Effector memory CD8-positive, alpha-beta T cell (primary cell): Measurements from ENCODE around the gene MAP4K2.
"Not testable (repeated sequence)": the region's sequence is repeated elsewhere in the genome, so short reads cannot be mapped to it uniquely, and the experiment has no call there.

Source experiments
- ATAC-seq: fragments of 150-1000 bp; cut with Tn5 transposase; replicated peaks from 2 replicates; pipeline ENCODE4 v1.10.0; 2021; ENCODE audit warnings: mild to moderate bottlenecking, moderate library complexity
- DNase-seq, 3 experiments: peaks; one replicate each; pipeline ENCODE4 v3.0.0; 2021
- H3K27ac Mint-ChIP-seq, 2 donors: one replicate each; pipeline ENCODE4 v1.8.0; 2022; ENCODE audit warnings: mild to moderate bottlenecking in 2 of 2, mixed read lengths in 2 of 2, moderate library complexity in 2 of 2
- H3K27me3 Mint-ChIP-seq, 2 donors: one replicate each; pipeline ENCODE4 v1.8.0; 2022; ENCODE audit warnings: mixed read lengths in 2 of 2
- H3K36me3 Mint-ChIP-seq: one replicate; pipeline ENCODE4 v1.8.0; 2022; ENCODE audit warnings: mild to moderate bottlenecking, moderate library complexity, mixed read lengths; ENCODE audit not compliant: insufficient read depth
- H3K4me1 Mint-ChIP-seq, 2 donors: one replicate each; pipeline ENCODE4 v1.8.0; 2022; ENCODE audit warnings: low read depth in 2 of 2, mixed read lengths in 2 of 2
- H3K4me3 Mint-ChIP-seq, 2 donors: one replicate each; pipeline ENCODE4 v1.8.0; 2022; ENCODE audit warnings: mild to moderate bottlenecking in 2 of 2, mixed read lengths in 2 of 2, moderate library complexity in 2 of 2
- H3K9me3 Mint-ChIP-seq, 2 donors: one replicate each; pipeline ENCODE4 v1.8.0; 2022; ENCODE audit warnings: mixed read lengths in 2 of 2
- total RNA-seq, 9 experiments: gene quantifications; one replicate each; lab custom pipeline; 2026; lab: John Stamatoyannopoulos, UW

Gene MAP4K2
- 53.8 to 193 (median 81.2) reads per million in 9 experiments for total RNA-seq

DNA sequence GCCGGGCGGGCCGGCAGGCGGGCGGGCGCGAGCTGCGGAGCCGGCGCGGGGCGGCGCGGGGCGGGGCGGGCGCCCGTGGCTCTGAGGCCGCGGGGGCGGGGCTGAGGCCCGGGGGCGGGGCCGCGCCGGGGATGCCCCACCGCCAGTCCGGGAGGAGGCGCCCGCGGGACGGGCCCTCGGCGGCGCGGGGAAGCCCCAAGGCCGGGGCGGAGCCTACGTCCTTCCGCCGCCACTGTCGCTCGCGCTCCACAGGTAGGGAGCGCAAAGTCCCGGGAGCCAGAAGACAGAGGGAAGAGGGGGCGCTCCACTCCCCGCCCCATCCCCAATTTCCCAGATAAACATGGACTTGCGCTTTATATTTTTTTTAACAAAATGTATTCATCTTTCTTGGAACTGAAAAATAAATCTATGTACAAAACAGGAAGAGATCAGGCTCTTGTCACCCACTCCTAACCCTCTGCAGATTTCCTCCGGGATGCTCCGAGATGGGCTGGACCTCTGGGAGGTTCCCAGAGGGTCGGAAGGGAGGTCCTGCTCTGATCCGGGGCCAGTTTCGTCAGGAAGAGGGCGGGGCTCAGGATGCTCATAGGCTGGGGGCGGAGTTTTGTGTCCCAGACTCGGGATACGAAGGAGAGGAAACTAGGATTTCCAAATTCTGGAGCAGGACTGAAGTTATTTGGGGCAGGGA lies at the start of gene MAP4K2:
MAP4K2 (minus strand) TSS at position 57 of the 688 bp plus-strand sequence. CDS start 65 bp downstream, outside the sequence.
- H3K9me3 Mint-ChIP-seq: no peaks in the 10 kb centered on the region
- H3K36me3 Mint-ChIP-seq: peaks cover 18% of the 10 kb centered on the region
- DNase-seq (peak; percentile 79 to 90 (median 83)), ATAC-seq (peak; percentile 90)
- peaks cover 14 to 25% of the 10 kb centered on the region in 2 donors for H3K4me1 Mint-ChIP-seq
- H3K4me3 Mint-ChIP-seq: peak within 1 kb of the TSS; percentile 88 to 91
- H3K27me3 Mint-ChIP-seq: no peaks in the 10 kb centered on the region
- peak within 1 kb of the TSS; percentile 95 to 97 for H3K27ac Mint-ChIP-seq

DNA sequence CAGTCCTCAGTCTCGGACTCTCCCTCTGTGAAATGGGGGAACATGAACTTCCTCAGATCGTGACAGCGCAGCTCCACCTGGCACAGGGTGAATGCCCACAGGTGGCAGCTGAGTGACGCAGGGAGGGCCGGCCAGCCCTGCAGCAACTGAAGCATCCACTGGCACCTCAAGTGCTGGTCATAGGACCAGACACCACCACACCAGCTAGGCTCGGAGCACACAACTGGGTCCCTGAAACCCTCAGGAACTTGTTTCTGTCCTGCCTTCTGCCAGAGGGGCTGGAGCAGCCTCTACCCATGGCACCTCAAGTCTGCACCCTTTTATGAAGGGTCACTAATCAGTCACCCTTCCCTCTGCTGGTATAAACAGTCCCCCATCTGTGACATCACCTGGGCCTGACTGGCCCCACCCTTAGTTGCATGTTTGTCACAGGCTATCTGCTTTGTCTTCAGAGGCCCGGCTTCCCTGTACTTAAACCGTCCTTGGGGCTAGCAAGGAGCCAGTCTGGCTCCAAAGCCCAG lies 48.9 kb upstream of the MAP4K2 start:
- peak overlapping the region; percentile 90 to 97 for H3K27ac Mint-ChIP-seq
- H3K27me3 Mint-ChIP-seq: no peaks in the 10 kb centered on the region
- peak overlapping the region; percentile 59 to 86 for H3K4me3 Mint-ChIP-seq
- no peak for ATAC-seq
- peaks cover 81 to 82% of the 10 kb centered on the region in 2 donors for H3K4me1 Mint-ChIP-seq
- DNase-seq: no peak
- peaks cover 92% of the 10 kb centered on the region for H3K36me3 Mint-ChIP-seq
- H3K9me3 Mint-ChIP-seq: no peaks in the 10 kb centered on the region

DNA sequence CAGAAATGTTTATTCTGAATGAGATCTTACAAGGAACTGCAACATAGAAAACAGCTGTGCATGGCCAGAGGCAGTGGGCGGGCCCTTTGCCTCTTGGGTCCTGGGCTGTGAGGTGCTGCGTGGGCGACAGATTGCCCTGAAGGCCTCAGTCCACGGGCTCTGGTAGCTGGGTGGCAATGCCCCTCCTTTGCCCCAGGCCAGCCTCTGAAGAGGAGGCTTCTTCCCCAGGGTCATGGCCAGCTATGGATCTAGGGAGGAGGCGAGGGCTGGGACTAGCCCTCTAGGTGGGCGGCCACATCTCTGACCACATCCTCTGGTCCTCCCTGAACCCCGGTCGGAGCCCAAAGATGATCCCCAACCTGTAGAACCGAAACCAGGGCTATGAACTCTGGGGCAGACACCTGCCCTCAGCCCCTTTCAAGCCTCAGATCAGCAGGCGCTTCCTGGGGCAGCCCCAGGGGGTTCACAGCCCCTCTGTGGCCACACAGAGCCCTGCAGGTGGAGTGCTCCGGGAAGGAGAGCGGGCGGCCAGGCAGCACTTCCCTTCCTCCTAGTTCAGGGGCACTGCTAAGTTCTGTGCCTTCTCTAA lies 48.1 kb upstream of the MAP4K2 start:
- Mint-ChIP-seq H3K4me1 (peaks cover 74 to 75% of the 10 kb centered on the region in 2 donors), H3K27ac (peak overlapping the region; percentile 90 to 97), H3K36me3 (peaks cover 87% of the 10 kb centered on the region), H3K4me3 (peak overlapping the region; percentile 59 to 86), H3K27me3 (no peaks in the 10 kb centered on the region), H3K9me3 (no peaks in the 10 kb centered on the region)
- ATAC-seq (peak; percentile 64), DNase-seq (peak in 2 of 3 experiments; percentile 57 to 63)

DNA sequence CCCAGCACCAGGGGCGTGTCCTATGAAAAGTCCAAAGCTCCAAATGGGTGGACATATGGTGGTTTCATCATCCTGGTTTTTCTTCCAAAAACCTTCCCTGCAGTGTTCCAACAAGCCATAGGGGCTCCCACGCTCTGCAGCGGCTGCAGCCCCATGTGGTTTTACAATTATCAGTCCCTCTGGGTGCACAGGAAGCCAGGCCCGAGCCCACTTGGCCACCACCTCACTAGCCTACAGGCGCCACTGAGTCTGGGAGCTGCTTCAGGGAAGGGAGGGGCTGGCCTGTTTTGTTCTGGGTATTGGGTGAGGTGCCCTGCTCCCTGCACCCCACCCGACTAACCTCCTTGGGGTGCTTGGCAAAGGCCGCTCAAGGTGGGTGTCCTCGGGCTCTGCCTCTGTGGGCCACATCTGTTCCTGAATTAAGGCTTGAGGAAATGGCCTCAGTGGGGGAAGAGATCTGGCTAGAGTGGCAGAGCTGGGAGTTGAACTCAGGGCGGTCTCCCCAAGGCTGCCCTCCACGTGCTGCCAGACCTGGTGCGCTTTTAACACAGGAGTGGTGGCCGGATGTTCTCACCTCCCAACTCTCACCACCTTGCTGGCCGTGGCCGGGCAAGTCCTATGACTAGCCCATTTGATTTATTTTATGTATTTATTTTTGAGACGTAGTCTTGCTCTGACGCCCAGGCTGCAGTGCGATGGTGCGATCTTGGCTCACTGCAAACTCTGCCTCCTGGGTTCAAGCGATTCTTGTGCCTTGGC lies 46.8 kb upstream of the MAP4K2 start:
- Mint-ChIP-seq H3K4me3 (peak overlapping the region; percentile 31 to 53), H3K27ac (peak overlapping the region; percentile 86 to 90), H3K4me1 (peaks cover 62 to 67% of the 10 kb centered on the region in 2 donors), H3K27me3 (no peaks in the 10 kb centered on the region), H3K9me3 (no peaks in the 10 kb centered on the region), H3K36me3 (peaks cover 83% of the 10 kb centered on the region)
- ATAC-seq: no peak
- no peak for DNase-seq

DNA sequence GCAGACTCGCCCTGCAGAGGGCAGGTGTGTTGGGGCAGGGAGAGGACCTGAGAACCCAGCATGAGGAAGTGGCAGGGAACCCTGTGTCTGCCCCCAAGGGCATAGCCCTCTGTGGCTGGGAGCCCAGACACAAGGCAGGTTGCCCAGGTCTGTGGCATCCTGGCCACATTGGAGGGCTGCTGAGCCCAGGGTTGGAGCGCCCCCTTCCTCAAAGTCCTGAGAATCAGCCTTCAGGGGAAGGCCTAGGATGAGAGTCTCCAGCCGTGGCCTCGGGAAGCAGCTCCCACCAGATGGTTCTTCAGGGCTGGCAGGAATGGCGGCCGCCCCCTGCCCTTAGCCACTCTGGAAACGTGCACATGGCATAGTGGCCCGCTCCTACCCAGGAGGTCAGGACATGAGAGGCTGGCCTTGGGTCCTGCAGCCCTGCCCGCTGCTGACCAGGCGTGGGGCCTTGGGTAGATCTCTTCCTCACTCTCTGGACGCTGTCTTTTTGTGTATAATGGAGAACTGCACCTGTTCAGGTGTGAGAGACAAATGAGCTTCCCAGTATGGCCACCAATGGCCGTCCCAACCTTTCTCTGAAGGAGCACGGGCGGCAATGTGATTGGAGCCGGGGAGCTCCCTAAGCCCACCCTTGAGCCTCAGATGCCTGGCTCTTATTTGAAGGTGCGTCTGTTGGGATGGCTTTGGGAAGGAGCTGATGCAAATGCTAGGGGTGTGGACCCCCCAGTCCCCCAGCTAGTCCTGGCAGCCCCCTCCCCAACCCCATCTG lies 46.0 kb upstream of the MAP4K2 start:
- Mint-ChIP-seq H3K4me1 (peaks cover 55 to 60% of the 10 kb centered on the region in 2 donors), H3K9me3 (no peaks in the 10 kb centered on the region), H3K27ac (peak overlapping the region; percentile 49 to 86), H3K4me3 (peak overlapping the region; percentile 31 to 53), H3K36me3 (peaks cover 77% of the 10 kb centered on the region), H3K27me3 (no peaks in the 10 kb centered on the region)
- ATAC-seq (peak; percentile 5), DNase-seq (no peak)

DNA sequence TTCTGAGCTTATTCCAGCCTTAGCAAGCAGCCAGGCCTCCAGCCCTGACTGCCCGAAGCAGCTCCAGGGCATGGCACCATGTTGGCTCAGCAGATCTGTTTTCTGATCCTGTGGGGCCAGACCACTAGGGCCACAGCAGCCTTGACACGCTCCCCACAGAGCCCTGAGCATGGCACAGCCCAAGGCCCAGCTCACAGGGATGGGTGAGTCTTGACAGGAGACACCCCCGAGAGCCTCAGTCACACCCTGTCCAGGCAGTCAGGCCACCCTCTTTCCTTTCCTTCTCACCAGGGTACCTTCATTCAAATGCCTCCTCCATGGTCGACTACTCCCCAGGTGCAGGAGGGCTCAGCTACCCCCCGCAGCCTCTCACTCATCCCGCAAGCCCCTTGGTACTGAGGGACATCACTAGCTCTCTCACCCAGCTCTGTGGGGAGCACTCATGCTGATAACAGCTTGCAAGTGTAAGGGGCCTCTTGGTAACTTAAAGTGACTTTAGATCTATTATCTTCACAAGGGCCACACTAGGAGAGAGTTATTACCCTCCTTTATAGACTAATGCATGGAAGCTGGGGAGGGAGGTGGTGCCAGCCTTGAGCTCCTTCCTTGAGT lies 45.3 kb upstream of the MAP4K2 start:
- DNase-seq (no peak), ATAC-seq (no peak)
- Mint-ChIP-seq H3K4me1 (peaks cover 57 to 63% of the 10 kb centered on the region in 2 donors), H3K36me3 (peaks cover 73% of the 10 kb centered on the region), H3K27ac (peak overlapping the region; percentile 19 to 86), H3K9me3 (no peaks in the 10 kb centered on the region), H3K27me3 (no peaks in the 10 kb centered on the region), H3K4me3 (peak overlapping the region; percentile 11 to 53)

DNA sequence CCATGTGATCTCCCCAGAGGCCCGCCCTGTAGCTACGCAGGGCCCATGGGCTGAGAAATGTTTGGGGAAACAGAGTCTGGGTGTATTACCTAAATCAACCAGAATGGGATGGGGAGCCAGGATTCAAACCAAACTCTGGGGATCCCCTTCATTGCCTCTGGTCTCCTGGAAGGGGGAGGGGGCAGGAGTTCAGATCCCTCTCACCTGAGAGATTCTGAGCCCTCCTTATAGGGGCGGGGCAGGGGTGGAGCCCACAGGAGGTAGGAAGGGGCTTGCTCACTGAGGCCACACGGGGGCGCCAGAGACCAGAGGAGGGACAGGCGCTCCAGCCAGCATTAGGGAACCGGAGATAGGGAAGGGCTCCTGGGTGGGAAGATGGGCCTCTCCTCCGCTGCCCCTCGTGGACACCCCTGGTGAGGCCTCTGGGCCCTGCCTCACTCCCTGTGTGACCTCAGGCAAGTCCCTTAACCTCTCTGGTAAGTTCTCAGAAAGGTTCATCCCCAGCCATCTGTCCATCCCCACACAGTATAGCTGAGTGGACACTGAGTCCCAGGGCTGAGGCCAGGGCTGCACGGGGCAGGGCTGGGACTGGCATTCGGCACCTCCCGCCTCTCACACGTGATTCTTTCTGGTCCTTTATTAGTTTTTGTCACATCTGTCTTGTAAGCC lies 44.1 kb upstream of the MAP4K2 start:
- peak overlapping the region; percentile 13 to 84 for H3K27ac Mint-ChIP-seq
- DNase-seq (peak; percentile 88 to 91 (median 89)), ATAC-seq (peak; percentile 51)
- no peaks in the 10 kb centered on the region for H3K9me3 Mint-ChIP-seq
- H3K27me3 Mint-ChIP-seq: no peaks in the 10 kb centered on the region
- H3K4me1 Mint-ChIP-seq: peaks cover 49 to 56% of the 10 kb centered on the region in 2 donors
- H3K4me3 Mint-ChIP-seq: peak overlapping the region; percentile 27
- H3K36me3 Mint-ChIP-seq: peaks cover 61% of the 10 kb centered on the region

DNA sequence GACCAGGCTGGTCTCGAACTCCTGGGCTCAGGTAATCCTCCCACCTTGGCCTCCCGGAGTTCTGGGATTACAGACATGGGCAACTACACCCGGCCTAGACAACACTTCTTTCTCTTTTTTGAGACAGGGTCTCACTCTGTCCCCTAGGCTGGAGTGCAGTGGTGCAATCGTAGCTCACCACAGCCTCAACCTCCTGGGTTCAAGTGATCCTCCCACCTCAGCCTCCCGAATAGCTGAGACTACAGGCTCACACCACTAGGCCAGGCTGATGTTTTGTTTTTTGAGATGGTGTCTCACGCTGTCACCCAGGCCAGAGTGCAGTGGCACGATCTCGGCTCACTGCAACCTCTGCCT lies 42.7 kb upstream of the MAP4K2 start:
- DNase-seq, ATAC-seq, H3K27ac Mint-ChIP-seq, H3K27me3 Mint-ChIP-seq, H3K9me3 Mint-ChIP-seq: not testable (repeated sequence)
- H3K4me1 Mint-ChIP-seq: peaks cover 35 to 43% of the 10 kb centered on the region in 2 donors
- peak overlapping the region; percentile 57 to 75 for H3K4me3 Mint-ChIP-seq
- peaks cover 51% of the 10 kb centered on the region for H3K36me3 Mint-ChIP-seq

DNA sequence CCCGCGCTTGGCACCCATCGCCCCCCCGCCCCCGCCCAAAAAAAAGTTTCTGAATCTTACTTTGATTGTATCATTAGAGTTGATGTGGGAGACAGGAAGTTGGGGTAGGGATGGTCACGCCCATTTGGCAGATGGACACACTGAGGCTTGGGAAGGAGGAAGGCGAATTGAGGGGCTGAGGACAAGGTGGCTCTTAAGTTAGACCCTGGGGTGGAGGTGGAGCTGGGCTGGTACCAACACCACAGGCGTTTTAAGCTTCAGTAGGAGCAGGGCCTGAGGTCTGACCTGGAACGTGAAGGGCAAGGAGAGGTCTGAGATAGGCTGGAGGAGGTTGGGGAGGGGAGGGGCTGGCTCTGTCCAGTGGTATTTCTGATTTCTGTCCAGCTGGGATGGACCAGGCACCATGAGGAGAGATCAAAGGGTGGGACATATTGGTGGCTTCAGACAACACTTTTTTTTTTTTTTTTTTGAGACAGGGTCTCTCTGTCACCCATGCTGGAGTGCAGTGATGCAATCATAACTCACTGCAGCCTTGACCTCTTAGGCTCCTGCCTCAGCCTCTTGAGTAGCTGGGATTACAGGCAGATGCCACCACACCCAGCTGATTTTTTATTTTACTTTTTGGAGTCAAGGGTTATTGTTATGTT lies 42.2 kb upstream of the MAP4K2 start:
- peak overlapping the region; percentile 16 to 86 for H3K27ac Mint-ChIP-seq
- no peaks in the 10 kb centered on the region for H3K9me3 Mint-ChIP-seq
- H3K4me1 Mint-ChIP-seq: peaks cover 35 to 42% of the 10 kb centered on the region in 2 donors
- H3K36me3 Mint-ChIP-seq: peaks cover 48% of the 10 kb centered on the region
- ATAC-seq: no peak
- no peak for DNase-seq
- H3K27me3 Mint-ChIP-seq: no peaks in the 10 kb centered on the region
- peak overlapping the region; percentile 72 to 75 for H3K4me3 Mint-ChIP-seq

DNA sequence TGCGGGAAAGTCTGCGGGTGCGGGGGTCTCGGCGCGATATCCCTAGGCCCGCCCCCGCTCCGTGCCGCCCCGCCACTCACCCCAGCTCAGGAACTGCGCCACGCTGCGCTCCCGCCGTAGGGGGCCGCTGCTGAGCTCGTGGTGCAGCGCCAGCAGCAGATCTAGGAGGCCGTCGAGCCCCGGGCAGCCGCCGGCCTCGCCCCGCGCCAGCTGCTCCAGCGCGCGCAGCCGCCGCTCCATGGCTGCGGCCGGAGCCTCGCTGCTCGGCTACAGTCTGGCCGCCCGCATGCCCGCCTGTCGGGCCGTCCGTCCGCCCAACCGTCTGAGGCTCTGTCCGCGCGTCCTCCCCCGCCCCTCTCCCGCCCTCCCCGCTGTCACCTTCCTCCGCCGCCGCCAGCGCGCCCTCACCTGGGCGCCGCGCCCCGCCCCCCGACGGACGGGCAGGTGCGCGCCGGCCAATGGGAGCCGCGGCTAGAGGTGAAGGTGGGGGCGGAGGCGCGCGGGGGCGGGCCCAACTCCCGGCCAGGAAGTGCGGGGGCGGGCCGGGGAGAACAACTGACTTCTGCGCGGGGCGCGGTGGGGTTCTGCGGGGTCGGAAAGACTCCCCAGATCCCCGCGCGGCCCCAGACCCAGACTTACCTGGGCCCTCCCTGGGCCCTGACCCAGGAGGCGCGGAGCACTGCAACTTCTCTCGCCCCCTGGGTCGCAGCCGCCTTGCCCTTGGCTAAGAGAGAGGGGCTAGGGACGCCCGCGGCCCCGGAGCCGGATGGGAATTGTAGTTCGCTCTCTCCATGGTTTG lies 41.5 kb upstream of the MAP4K2 start, which contains the start of gene CDC42BPG:
CDC42BPG (minus strand) TSS at position 324 of the 799 bp plus-strand sequence; CDS start at position 240, 84 bp downstream.
- Mint-ChIP-seq H3K9me3 (no peaks in the 10 kb centered on the region), H3K4me1 (peaks cover 33 to 39% of the 10 kb centered on the region in 2 donors), H3K4me3 (peak within 1 kb of the TSS; percentile 72 to 75), H3K27ac (peak within 1 kb of the TSS; percentile 30 to 86), H3K27me3 (no peaks in the 10 kb centered on the region), H3K36me3 (peaks cover 40% of the 10 kb centered on the region)
- ATAC-seq: peak; percentile 76
- peak; percentile 63 to 66 (median 64) for DNase-seq
